Testis (tissue), 2 donors: ENCODE results near the gene CFAP61.
"Not testable (repeated sequence)": the region's sequence is repeated elsewhere in the genome, so short reads cannot be mapped to it uniquely, and the experiment has no call there.

Experiments
- CTCF ChIP-seq, 3 experiments: fragments of 450-650 bp in 2 of 3; fragments of 200-600 bp in 1 of 3; sonication (generic) in 1 of 3; IDR thresholded peaks; one replicate each; pipeline ENCODE4 v1.5.1; 2016 to 2019; ENCODE audit warnings: antibody characterized with exemption in 3 of 3, mild to moderate bottlenecking in 2 of 3, moderate library complexity in 1 of 3
- POLR2A ChIP-seq: fragments of 450-650 bp; IDR thresholded peaks from one replicate; pipeline ENCODE4 v1.6.1; 2017; ENCODE audit warnings: antibody characterized with exemption, mild to moderate bottlenecking, moderate library complexity

- not testable (repeated sequence) for TF ChIP-seq CTCF (IDR thresholded peaks at IDR 0.05); POLR2A
Observed at GRCh38 chr20:20123187-20123586, 70.9 kb downstream of the CFAP61 start.
